GM19025 (cell line): ENCODE measurements around the gene PEX26.

Experiments used
- ATAC-seq: cut with Tn5 transposase; IDR thresholded peaks from one replicate; pipeline ENCODE4 v1.9.1; 2021; ENCODE audit warnings: mild to moderate bottlenecking, low read depth, moderate library complexity; ENCODE audit not compliant: unreplicated experiment

PEX26 gene

DNA sequence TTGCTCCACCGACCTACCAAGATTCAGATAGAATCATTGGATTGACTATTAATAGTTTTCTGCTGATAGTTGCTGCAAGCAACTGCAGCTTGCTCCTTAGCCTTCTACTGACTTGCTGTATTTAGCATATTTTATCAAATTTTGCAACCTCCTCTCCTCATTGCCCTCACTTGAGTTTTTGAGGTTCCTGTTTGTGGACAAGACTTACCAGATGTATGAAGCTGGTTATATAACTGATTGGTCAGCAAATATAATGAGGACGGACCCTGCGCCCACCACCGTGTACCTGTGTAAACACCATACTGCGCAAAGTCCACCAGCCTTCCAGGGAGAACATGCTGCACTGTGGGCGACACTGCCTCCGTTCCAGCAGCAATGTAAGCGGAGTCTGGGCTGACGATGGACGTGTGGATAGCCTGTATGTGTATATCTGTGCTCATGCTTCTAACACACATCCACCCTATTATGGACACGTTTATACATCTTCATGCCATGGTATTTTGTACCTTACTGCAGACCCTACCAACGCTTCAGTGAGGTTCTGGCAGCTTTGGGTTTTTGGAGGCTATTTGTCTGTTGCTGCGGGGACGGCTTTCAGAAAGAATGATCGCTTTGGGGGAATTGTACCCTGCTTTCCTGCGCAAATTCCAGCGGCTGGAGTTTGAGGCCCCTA is 70.6 kb downstream of the PEX26 start:
- no peak for ATAC-seq

DNA sequence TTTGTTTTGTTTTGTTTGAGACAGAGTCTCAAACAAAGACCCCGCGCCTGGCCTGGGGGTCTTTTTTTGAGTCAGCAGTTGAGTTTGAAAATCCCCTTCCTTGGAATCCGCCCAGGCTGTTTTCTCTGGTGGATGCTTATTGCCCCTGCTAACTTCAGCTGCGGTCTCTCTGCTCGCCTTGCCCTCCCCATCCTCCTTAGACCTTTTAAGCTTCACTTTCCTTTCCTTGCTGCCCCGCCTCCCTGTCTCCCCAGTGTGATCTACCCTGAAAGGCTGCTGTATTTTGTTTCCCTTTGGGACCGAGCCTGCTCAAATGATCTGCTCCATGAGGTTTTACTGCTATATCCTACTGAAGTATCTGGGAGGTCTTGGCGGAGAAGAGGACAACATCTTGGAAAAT is 74.7 kb downstream of the PEX26 start:
- ATAC-seq, result no peak

DNA sequence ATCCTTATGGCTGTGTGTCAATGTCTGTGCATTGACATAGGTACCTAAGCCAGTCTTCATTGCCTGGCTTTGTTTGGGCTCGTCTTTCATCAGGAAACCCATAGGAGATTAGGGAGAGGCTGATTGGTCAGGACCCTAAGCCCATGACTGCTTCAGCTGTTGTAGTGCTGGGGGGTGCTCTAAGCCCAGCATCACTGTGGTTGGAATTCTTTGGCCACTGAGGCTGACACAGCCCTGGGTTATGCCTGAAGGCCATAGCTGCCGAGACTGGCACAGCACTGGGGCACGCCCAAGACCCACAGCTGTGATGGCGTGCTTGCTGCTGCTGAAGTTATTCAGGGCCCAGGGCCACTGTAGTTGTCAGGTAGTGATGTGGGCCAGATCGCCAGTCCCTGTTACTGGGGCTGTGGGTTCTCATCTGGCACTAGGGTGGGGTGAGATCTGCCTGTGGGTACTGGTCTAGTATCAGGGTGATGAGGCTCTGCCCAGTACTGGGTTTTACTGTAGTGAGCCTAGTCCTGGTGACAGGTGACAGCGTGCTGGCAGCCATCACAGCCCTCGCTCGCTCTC is 77.1 kb downstream of the PEX26 start:
- no peak for ATAC-seq
